ENCODE results near the gene SORL1. TPM values are rescaled to one million over a fixed set of nuclear protein-coding genes. Genes with fewer than 3 reads are reported as not detected.
"Not testable (repeated sequence)": the region's sequence is repeated elsewhere in the genome, so short reads cannot be mapped to it uniquely, and the experiment has no call there.

SORL1 gene
- total RNA-seq, 1 experiment from 2014 or later, result 68.3 TPM

- Histone ChIP-seq H2BK5ac (ENCODE audit: insufficient read length, low read length) (no peak overlapping the region), H3K27me3 (ENCODE audit: insufficient read depth, low read length) (no peaks in the 10 kb centered on the region), H2BK120ac (ENCODE audit: low read depth, low read length, poor library complexity, severe bottlenecking) (no peak overlapping the region), H4K91ac (ENCODE audit: insufficient read length, low read depth, low read length) (no peak overlapping the region), H3K4me1 (ENCODE audit: insufficient read depth, low read length) (no peaks in the 10 kb centered on the region; the same call in 1 of the 2 replicates), H2BK20ac (ENCODE audit: low read depth, low read length, poor library complexity, severe bottlenecking) (no peak overlapping the region), H2BK12ac (ENCODE audit: insufficient read length, low read depth, low read length) (no peak overlapping the region), H3K23me2 (ENCODE audit: insufficient read length, low read depth, low read length, poor library complexity, severe bottlenecking) (no peaks in the 10 kb centered on the region), H2AFZ (ENCODE audit: low read length) (no peak overlapping the region), H3K23ac (ENCODE audit: insufficient read length, low read depth, low read length) (no peak overlapping the region), H3K18ac (ENCODE audit: insufficient read length, low read depth, low read length) (no peak overlapping the region), H3K14ac (ENCODE audit: insufficient read depth, low read length) (no peak overlapping the region), H3K79me2 (ENCODE audit: insufficient read depth, low read length) (no peaks in the 10 kb centered on the region; the same call in 1 of the 2 replicates), H3K4ac (ENCODE audit: low read depth, low read length) (no peak overlapping the region), H4K8ac (replicated peaks; ENCODE audit: insufficient read length, low read depth, low read length) (no peak overlapping the region), H3K27ac (ENCODE audit: insufficient read length, low read depth, low read length) (no peak overlapping the region), H3K56ac (ENCODE audit: insufficient read length, low read depth, low read length) (no peak overlapping the region), H3K9me3 (ENCODE audit: control insufficient read depth, low read depth, low read length) (no peaks in the 10 kb centered on the region), H3K4me2 (ENCODE audit: insufficient read depth, insufficient read length, low read length) (no peak overlapping the region), H2BK15ac (ENCODE audit: low read depth, low read length) (no peak overlapping the region), H3T11ph (ENCODE audit: low read length) (no peak overlapping the region), H3K79me1 (ENCODE audit: insufficient read depth, low read depth, low read length, poor library complexity, severe bottlenecking) (no peaks in the 10 kb centered on the region), H4K20me1 (ENCODE audit: control insufficient read depth, insufficient read depth, insufficient read length) (no peaks in the 10 kb centered on the region), H4K5ac (ENCODE audit: insufficient read length, low read depth, low read length) (no peak overlapping the region), H3K9ac (ENCODE audit: extremely low read depth, insufficient read length, low read length) (no peak overlapping the region), H2AK5ac (ENCODE audit: insufficient read length, low read length) (no peak overlapping the region)
- H3K36me3 Mint-ChIP-seq (ENCODE audit: insufficient read depth in 1 of 3, low read depth in 3 of 3), result peaks cover 30 to 62% (median 53%) of the 10 kb centered on the region in 3 experiments
- H3K27me3 Mint-ChIP-seq (ENCODE audit: low read depth), result no peaks in the 10 kb centered on the region
- no CpG with 5 or more reads among the region's 3 CpGs for WGBS (ENCODE audit: extremely low coverage, insufficient read length, low lambda C conversion rate)
- H3K4me3 Mint-ChIP-seq, result no peak overlapping the region
- no peak for TF ChIP-seq CTCF (conservative IDR thresholded peaks at IDR 0.05)
- H3K27ac Mint-ChIP-seq, result no peak overlapping the region
- peaks cover 12 to 17% of the 10 kb centered on the region in 2 experiments for H3K4me1 Mint-ChIP-seq
- no peak for DNase-seq
- no peaks in the 10 kb centered on the region for H3K9me3 Mint-ChIP-seq
These were observed 115.9 kb downstream of the SORL1 start for GRCh38 chr11:121567995-121568394.

GRCh38 chr11:121569332-121570299 is 117.5 kb downstream of the SORL1 start:
- no CpG with 5 or more reads among the region's 30 CpGs for WGBS (ENCODE audit: extremely low coverage, insufficient read length, low lambda C conversion rate)
- not testable (repeated sequence) for H3T11ph ChIP-seq (ENCODE audit: low read length); H2BK5ac ChIP-seq (ENCODE audit: insufficient read length, low read length); H3K9me3 Mint-ChIP-seq; H3K27me3 ChIP-seq (ENCODE audit: insufficient read depth, low read length); H2BK12ac ChIP-seq (ENCODE audit: insufficient read length, low read depth, low read length); H3K4me3 Mint-ChIP-seq; H3K79me1 ChIP-seq (ENCODE audit: insufficient read depth, low read depth, low read length, poor library complexity, severe bottlenecking); DNase-seq; H3K14ac ChIP-seq (ENCODE audit: insufficient read depth, low read length); H2AFZ ChIP-seq (ENCODE audit: low read length); H3K27ac ChIP-seq (ENCODE audit: insufficient read length, low read depth, low read length); H4K91ac ChIP-seq (ENCODE audit: insufficient read length, low read depth, low read length); H4K20me1 ChIP-seq (ENCODE audit: control insufficient read depth, insufficient read depth, insufficient read length); H2BK15ac ChIP-seq (ENCODE audit: low read depth, low read length); H2BK20ac ChIP-seq (ENCODE audit: low read depth, low read length, poor library complexity, severe bottlenecking); H3K9ac ChIP-seq (ENCODE audit: extremely low read depth, insufficient read length, low read length); H3K27me3 Mint-ChIP-seq (ENCODE audit: low read depth); H4K5ac ChIP-seq (ENCODE audit: insufficient read length, low read depth, low read length); H2AK5ac ChIP-seq (ENCODE audit: insufficient read length, low read length); H4K8ac ChIP-seq (replicated peaks; ENCODE audit: insufficient read length, low read depth, low read length); H3K4me2 ChIP-seq (ENCODE audit: insufficient read depth, insufficient read length, low read length); H3K23me2 ChIP-seq (ENCODE audit: insufficient read length, low read depth, low read length, poor library complexity, severe bottlenecking); H3K18ac ChIP-seq (ENCODE audit: insufficient read length, low read depth, low read length); H3K56ac ChIP-seq (ENCODE audit: insufficient read length, low read depth, low read length); H3K4ac ChIP-seq (ENCODE audit: low read depth, low read length); H3K4me1 ChIP-seq (ENCODE audit: insufficient read depth, low read length); H3K79me2 ChIP-seq (ENCODE audit: insufficient read depth, low read length); H2BK120ac ChIP-seq (ENCODE audit: low read depth, low read length, poor library complexity, severe bottlenecking); H3K9me3 ChIP-seq (ENCODE audit: control insufficient read depth, low read depth, low read length); H3K23ac ChIP-seq (ENCODE audit: insufficient read length, low read depth, low read length)
- H3K4me1 Mint-ChIP-seq, result peaks cover 7 to 11% of the 10 kb centered on the region in 2 experiments; a peak in 3 of 4 replicates
- peaks cover 39 to 75% (median 64%) of the 10 kb centered on the region in 3 experiments for H3K36me3 Mint-ChIP-seq (ENCODE audit: insufficient read depth in 1 of 3, low read depth in 3 of 3)
- peak overlapping the region in 2 of 3 experiments; percentile 76 to 91; a peak in 2 of 7 replicates for H3K27ac Mint-ChIP-seq

Measured in H9 (cell line).